Activated CD4-positive, alpha-beta T cell treated with anti-CD3 and anti-CD28 coated beads, Interleukin-2, amount 50 U/mL, for 4 hours (primary cell): ENCODE data around the gene RPL3.
"Not testable (repeated sequence)": the region's sequence is repeated elsewhere in the genome, so short reads cannot be mapped to it uniquely, and the experiment has no call there.

ENCODE experiments used
- DNase-seq, 2 experiments: peaks; one replicate each; pipeline ENCODE4 v3.0.0-alpha.2; 2020

The RPL3 gene

GRCh38 chr22:39319284-39320022, at the start of gene RPL3:
Gene RPL3, minus strand, starts transcription at chr22:39319623. Its CDS starts 26 bp downstream, at chr22:39319597.
- DNase-seq: peak; percentile 94 to 95

DNA sequence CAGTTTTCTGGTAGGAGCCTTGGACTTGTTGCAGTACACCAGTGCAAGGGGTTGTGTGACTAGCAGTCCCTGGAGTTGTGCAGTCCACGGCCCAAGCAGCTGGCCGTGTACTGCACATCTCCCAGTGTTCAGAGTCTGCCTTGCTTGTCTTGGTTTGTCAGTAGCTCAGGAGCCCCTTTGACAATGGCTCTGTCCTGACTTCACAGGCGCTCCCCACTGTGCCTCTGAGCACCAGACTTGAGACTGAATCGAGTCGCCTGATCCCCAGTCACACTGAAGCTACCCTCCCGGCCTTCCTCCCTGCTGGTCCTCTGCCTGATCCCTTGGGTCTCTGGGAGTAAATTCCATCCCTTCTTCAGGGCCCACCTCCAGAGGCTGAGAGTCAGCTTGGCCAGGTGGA, 49.8 kb upstream of the RPL3 start:
- no peak for DNase-seq

DNA sequence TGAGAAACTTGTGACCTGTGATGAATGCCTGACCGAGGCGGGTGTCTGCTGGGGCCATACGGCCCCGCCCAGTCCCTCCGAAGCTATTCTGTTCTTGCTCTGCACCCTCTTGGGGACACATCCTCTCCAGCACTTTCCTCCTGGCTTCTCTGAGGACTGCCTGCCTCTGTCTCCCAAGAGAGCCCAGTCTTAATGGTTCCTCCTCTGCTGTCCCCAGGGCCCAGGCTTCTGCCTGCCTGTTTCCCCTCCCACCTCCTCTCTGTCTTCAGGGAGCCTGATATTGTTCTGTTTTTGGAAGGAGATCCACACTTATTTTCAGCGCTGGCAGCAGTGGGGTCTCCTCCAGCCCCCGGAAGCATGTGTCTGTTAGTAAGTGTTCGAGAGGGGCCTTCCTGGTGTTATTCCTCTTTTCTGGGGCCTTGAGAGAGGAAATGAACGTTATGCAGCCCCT, 49.1 kb upstream of the RPL3 start:
- no peak for DNase-seq

GRCh38 chr22:39367035-39367434, 47.6 kb upstream of the RPL3 start:
- no peak for DNase-seq

- no peak for DNase-seq
Measured at GRCh38 chr22:39365492-39365780, 46.0 kb upstream of the RPL3 start.

DNA sequence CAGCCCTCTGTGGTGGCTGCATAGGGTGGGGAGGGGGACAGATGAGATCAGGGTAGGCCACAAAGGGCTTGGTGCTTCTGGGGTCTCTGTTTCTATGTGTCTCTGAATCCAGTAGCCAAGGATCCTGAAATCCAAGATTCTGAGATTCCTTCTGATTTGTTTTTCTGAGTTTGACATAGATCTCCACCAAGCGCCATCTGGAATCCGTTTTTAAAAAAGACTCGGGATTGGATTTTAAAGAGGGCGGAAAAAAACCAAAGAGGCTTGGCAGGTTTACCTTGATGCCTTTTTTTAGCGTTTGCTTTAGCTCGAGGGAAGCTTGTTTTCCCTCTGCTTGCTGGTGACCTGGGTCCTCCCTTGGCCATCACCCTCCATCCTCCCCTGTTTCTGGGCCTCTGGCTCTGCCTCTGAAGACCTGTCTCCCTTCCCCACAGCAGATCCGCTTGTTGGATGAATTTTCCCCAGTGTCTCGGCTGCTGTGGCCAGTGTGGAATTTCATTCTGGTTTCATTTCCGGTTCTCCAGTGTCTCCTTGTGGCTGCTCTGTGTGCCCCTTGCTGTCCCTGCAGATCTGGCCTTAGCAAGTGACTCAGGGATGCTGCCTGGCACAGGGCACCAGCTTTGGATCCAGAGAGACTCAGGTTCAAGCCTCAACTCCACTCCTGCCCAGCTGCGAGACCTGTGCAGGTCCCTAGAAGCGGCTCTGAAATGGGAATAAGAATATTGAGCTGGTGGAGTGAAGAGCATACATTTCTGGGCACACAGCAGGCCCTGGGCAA, 45.5 kb upstream of the RPL3 start:
- no peak for DNase-seq

DNA sequence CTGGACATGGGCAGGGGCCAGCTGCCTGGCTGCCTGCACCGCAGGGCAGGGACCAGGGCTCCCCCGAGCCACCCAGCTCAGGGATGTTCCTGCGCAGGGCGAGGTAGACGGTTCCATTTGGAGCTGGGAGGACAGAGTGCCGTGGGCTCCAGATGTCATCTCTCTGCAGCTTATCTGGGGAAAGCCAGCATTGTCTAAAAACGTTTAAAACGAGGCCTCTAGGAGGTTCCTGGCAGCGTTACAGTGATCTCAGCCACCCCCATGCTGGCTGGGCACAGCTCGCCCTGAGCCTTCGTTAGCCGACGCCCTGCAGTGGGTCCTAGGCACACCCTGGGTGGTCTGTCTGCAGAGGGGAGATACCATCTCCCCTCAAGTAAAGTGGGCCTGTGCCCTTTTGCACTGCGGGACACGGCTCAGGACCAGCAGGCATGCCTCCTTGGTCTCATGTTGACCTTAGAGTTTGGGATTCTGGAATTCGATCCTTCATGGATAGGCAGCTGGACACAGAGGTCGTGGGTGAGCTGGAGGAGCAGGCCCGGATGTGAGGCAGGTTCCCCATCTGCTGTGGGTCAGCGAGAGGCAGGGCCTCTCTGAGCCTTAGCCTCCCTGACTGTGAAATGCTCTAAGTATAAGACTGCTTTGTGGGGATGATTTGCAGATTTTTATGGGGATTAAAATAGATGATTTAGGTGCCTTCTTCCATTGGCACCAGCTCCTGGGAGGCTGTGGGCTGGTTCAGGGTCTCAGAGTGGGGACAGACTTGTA, 44.5 kb upstream of the RPL3 start:
- DNase-seq: no peak

DNA sequence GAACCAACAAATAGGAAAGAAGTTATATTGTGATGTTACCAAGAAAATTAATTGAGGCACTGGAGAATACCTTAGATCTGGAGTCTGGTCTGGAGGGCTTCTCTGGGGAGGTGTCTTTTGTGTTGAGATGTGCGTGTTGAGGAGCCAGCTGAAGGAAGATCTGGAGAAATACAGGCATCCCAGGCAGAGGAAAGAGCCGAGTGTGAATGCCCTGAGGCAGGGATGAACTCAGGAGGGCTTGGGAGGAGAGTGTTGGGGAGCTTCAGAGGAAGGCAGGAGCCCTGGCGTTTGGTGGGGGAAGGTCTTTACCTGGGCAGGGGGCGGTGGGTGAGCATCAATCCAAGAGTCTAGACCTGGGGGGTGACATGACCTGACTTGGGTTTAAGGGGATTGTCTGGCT, 43.5 kb upstream of the RPL3 start:
- no peak for DNase-seq

- no peak for DNase-seq
Measured at GRCh38 chr22:39362271-39362670, 42.8 kb upstream of the RPL3 start.

- DNase-seq: no peak
Measured at GRCh38 chr22:39361496-39361895, 42.1 kb upstream of the RPL3 start.

GRCh38 chr22:39360674-39361413, 41.4 kb upstream of the RPL3 start:
- no peak for DNase-seq

DNA sequence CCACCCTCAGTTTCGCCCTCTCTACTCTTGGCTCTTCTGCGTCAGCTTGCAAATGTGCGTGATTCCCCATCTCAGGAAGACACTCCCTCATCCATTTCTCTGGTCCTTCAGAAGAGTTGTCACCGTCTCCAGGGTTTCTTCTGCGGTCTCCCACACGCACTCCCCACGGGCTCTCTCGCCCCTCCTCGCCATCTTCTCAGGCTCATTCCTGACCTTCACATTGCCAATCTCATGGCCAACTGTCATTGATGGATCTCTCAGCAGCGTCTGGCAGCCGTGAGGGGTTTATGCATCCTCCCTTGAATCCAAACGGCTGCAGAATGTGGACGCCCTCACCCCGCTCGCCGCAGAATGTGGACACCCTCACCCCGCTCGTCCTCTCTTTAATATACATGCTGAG, 40.8 kb upstream of the RPL3 start:
- DNase-seq: no peak

- DNase-seq: no peak
Measured at GRCh38 chr22:39359659-39360195, 40.3 kb upstream of the RPL3 start.

DNA sequence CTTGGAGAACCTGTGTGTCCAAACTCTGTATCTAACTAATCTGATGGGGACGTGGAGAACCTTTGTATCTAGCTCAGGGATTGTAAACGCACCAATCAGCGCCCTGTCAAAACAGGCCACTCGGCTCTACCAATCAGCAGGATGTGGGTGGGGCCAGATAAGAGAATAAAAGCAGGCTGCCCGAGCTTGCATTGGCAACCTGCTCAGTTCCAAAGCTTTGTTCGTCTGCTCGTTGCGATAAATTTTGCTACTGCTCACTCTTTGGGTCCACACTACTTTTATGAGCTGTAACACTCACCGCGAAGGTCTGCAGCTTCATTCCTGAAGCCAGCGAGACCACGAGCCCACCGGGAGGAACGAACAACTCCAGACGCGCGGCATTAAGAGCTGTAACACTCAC, 38.8 kb upstream of the RPL3 start:
- not testable (repeated sequence) for DNase-seq

DNA sequence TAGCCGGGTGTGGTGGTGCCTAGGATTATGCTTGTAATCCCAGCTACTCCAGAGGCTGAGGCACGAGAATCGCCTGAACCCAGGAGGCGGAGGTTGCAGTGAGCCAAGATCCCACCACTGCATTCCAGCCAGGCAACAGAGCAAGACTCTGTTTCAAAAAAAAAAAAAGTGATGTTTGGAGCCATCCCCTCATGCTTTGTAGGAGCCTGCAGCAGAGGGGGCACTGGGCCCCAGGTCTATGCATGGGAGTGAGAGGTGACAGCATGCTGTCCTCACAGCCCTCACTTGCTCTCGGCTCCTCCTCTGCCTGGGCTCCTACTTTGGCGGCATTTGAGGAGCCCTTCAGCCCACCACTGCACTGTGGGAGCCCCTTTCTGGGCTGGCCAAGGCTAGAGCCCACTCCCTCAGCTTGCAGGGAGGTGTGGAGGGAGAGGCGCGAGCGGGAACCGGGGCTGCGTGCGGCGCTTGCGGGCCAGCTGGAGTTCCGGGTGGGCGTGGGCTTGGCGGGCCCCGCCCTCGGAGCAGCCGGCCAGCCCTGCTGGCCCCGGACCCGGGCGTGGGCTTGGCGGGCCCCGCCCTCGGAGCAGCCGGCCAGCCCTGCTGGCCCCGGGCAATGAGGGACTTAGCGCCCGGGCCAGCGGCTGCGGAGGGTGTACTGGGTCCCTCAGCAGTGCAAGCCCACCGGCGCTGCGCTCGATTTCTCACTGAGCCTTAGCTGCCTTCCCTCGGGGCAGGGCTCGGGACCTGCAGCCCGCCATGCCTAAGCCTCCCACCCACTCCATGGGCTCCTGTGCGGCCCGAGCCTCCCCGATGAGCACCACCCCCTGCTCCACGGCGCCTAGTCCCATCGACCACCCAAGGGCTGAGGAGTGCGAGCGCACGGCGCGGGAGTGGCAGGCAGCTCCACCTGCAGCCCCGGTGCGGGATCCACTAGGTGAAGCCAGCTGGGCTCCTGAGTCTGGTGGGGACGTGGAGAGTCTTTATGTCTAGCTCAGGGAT, 38.0 kb upstream of the RPL3 start:
- not testable (repeated sequence) for DNase-seq

DNA sequence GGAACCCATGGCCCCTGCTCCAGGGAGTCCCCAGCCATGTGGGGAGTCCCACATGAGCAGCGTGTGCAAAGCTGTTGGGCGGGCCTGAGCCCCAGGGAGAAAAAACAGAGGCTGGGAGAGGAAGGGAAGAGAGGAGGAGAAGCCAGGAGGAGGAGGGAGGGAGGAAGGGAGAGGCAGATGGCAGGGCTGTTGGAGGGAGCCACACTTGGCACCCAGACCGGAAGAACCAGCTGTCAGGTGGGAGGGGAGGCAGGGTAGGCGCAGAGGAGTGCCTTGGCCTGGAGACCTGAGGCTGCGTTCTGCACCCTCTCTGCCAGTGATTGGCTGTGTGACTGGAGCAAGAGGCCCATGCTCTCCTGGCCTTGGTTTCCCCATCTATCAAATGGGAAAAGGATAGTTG, 37.0 kb upstream of the RPL3 start:
- no peak for DNase-seq

DNA sequence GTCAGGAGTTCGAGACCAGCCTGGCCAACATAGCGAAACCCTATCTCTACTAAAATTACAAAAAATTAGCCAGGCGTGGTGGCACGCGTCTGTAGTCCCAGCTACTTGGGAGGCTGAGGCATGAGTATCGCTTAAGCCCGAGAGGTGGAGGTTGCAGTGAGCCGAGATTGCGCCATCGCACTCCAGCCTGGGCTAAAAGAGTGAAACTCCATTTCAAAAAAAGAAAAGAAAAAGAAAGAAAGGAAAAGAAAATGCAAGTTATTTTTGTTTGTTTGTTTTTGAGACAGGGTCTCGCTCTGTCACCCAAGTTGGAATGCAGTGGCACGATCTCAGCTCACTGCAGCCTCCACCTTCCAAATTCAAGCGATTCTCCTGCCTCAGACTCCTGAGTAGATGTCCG, 36.4 kb upstream of the RPL3 start:
- DNase-seq: not testable (repeated sequence)

DNA sequence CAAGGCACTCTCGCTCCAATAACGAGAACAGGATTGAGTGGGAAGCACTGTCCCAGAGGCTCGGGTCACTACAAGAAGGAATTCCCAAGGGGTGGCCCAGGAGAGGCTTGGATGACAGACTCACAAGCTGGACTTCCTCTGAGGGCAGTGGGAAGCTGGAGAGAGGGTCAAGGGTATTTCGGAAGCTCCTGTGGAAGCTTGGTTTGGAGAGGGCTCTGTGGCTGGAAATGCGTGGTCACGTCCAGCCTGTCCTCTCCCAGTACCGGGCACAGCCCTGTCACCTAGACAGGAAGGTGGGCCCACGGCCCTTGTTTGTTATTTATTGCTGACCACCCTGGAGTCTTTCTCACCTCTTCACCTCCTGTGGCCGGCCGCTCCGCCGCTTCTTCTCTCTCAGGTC, 35.7 kb upstream of the RPL3 start:
- DNase-seq: no peak

DNA sequence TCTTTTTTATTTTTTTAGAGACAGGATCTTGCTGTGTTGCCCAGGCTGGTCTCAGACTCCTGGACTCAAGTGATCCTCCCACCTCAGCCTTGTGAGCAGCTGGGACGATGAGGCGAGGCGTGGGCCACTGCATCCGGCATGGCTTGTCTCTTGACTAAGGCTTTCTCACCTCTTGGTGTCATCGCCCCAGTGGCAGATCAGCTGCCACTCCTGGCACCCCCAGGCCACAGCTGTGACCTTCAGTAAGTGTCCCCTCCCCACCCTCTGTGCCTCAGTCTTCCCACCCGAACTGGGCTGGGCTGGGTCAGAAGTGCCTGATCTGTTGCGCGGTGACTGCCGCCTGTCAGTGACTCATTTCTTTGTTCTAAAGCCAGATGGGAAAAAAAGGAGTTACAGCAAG, 33.9 kb upstream of the RPL3 start:
- no peak for DNase-seq

DNA sequence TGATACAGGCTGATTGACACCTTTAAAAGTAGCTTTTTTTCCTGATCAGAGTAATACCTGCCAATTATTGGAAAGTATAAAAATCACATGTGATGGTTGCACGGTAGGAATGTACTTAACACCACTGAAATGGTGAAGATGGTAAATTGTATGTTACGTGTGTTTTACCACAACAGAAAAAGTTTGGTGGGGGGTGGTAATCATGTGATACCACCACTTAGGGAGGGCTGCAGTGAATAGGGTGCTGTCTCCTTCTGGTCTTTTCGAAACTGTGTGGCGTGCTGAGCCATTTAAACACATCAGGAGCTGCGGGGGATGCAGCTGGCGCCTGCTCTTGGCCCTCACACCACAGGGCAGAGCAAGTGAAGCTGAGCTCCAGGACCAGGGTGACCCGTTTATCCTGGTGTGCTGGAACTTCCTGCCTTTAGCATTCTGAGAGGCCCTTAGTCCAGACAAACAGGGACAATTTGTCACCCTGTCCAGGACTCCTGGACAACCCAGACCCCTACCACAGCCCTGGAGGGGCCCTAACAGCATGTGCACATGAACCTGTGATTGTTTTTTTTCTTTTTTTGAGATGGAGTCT, 33.0 kb upstream of the RPL3 start:
- no peak for DNase-seq

DNA sequence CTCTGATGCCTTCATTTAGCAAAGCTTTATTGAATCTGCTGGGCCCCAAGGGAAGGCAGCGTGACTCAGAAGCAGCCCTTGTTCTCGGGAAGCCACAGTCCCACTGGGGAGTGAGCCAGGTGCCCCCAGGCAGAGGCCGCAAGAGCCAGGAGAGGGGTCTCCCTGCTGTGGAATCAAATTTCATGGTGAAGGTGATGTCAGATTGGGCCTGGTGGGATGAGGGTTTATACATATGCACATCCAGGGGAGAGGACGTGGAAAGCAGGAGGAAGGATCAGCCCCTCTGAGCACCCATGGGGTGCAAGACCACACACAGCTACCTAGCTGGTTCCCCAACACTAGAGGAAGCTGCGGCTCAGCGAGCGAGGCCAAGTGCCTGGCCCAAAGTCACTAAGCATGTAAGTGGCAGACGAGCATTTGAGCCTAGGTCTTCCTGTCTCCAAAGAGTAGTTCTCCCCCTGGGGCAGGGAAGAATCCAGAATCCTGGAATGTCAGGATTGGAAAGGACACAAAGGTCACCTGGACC, 32.3 kb upstream of the RPL3 start:
- DNase-seq: no peak
